Measurements from ENCODE around the gene CDH13.

CDH13 gene

DNA sequence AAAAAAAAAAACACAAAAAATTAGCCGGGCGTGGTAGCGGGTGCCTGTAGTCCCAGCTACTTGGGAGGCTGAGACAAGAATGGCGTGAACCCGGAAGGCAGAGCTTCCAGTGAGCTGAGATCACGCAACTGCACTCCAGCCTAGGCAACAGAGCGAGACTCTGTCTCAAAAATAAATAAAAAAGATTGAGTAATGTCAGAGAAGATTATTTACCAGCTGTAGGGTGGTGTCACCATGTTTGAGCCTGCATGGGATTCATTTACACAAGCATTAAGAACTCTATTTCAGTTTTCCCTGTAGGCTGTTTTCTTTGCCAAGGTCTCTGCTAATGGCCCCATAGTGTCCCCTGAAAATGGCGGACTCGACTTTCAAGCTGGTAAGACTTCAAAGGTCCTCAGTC lies 575.0 kb downstream of the CDH13 start:
- no peak for DNase-seq

DNA sequence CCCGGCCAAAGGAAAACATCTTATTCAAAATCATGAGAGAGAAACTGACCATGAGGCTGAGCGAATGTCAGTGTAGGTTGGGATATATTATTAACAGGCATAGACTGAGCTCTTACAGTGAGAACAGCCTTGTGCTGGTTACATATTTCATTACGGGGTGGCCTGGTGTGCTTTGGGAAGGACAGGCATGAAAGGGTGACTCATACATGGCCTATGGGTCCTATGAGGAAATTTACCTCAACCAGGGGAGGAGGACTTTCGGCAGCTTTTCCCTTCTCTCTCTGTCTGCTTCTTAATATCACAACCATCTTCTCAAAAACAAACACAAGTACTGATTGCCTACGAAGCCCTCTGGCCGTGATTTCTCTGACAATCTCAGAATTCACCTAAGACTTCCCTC lies 579.1 kb downstream of the CDH13 start:
- peak; percentile 25 for DNase-seq

DNA sequence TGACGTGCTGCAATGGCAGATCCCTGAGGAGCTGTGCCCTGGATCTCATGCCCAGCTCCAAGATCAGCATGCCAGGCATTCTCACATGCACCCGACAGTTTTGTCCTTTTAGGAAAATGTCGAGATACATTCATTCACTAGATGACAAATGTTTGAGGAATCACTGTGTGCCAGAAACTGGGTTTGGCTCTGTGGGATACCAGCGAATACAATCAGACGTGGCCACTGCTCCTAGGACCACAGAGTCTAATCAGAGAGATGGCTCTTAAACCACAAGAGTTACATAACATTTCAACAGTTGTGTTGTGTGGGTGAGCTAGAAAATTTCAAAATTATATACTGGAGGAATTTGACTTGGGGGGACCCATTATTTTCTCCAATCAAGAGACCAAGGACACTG lies 579.7 kb downstream of the CDH13 start:
- peak; percentile 32 for DNase-seq

DNA sequence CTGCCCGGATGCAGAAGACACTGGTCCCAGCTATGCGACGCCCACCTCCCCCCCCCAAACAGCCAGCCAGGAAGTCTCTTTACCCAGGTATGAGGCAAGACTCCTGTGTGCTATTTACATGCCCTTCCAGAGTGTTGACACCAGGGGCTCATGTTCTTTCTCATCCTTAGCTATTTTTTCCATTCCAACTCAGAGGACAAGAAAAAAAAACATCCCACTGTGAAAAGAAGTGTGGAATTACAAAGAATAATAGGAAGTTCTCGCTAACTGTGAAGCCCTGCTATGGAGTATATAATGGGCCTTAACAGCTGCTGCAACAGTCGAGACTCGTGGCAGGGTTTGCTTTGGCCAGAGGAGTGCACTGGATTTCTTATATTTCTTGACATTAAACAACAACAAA lies 584.9 kb downstream of the CDH13 start:
- DNase-seq = peak; percentile 26

DNA sequence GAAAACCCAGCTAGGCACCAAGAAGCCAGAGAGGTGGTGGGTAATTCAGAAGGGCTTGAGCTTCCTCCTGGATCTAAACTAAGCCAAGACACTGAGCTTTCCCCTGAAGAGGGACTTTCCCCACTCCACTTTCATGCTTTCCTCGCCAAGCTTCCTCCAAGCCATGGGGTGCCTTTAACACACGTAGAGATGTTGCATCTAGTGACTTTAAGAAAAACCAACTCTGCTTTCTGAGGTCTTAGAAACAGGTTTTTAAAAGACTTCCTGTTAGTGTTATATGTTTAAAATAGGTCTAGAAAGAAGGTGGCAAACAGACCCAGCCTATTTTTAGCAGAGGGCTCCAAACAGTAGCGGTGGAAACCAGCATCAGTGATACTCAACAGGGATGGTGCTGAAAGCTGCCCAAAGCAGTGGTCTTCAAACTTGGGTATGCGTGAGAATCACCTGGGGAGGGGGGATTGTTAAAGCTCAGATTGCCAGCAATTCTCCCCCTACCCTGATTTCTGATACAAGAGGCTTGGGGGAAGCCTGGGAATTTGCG lies 585.6 kb downstream of the CDH13 start:
- no peak for DNase-seq

DNA sequence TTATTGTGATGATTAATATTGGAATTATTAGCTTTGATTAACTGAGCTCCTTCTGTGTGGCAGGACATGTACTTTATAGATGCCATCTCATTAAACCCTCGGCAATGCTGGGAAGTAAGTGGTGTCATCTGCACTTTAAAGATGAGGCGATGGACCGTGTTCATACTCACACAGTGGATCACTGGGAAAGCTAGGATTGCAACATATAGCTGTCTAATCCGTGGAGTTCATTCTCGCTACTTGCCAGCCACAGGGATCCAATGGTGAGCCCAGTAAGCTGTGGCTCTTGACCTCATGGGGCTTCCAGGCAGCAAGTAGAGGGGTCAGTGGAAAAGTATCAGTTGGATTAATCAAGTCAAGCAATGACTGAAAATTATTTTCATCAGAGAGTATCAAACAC lies 587.9 kb downstream of the CDH13 start:
- DNase-seq = no peak

DNA sequence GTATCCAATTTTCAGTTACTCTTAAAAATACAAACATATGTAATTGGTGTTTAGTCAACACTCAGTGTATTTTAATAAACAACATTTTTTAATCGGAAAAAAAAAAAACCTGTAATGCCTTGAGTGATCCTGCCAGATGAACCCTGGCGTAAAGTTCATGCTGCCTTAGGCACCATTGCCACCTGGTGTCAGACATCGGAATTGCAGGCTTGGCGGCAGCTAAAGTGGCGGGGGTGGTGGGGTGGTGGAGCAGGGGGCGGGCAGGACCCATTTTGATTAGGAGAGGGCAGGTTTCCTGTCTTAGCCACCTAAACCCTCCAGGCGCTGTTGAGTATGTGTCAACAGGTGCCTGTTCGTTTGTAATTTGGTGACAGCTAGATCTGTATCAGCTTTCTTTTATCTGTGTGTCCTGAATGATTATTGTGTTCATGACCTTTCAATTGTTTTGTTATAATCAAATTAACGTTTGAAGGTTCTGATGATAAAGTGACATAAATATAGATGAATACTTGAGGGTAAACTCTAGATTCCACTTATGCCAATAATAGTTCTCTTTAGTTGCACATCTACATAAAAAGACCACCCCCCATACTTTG lies 588.7 kb downstream of the CDH13 start:
- DNase-seq = peak; percentile 40

DNA sequence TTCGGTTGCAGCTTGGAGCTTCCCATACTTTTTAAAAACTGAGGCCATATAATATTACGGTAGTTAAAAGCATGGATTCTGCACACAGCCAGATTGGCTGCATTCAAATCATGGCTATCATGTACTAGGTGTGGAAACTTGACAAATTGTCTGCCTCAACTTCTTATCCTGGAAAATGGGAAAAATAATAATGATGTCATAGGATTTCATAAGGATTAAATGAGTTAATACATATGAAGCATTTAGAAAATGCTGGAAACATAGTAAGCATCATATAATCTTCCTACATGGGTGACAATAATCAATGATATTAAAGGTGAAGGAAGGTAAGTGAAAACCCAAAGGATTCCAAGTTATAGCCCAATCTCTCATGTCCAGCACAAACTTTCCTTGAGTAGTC lies 592.5 kb downstream of the CDH13 start:
- no peak for DNase-seq

DNA sequence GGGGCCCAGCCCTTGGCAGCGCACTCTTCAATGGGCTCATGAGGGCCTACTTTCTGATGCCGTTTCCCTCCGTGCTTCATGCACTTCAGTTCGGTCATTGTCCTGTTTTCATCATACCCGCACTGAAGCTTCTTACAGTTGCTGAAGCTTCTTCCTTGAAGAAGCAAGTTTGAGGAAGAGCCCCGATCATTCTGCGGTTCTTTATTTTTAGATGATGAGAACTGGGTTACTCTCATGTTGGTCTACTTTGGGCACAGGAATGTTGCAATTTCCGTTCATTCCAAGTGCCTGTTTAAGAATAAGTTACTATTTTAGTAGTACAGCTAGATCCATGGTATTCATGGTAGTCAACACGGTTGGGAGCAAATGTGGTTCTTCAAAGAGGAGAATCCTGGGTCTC lies 593.3 kb downstream of the CDH13 start:
- DNase-seq = no peak

DNA sequence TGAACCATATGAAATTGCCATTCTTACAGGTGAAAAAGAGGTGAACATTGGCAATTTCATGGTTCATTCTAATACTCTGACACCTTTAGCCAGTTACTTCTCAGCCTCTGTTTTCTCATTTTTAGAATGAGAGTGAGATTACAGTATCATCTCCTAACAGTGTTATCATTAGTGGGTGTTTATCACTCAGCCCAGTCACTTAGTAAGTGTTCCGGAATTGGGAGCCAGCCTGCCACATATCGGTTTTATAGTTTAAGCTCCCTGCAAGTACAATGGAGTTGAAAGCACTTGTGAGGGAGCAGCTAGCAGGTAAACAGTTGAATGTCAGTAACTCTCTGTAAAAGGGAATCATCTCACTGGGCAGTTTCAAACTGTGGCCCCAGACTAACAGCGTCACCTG lies 597.9 kb downstream of the CDH13 start:
- DNase-seq = no peak

DNA sequence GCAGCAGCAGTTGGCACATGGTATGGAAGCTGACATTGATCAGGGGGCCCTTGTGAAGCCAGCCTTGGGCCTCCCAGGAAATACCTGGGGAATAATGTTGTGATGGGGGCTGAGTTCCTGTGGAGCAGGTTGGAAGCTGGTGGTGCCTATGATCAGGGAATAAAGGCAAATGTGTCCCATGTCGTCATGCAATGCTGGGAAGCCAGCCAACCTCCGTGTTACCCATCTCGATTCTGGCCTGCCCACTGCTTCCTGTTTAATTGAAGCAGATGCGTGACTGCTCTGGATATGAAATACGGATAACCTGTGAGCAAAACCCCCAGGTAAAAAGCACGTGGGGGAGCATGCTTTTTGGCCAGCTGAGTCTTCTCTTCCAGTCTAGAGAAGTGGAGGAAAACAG lies 600.6 kb downstream of the CDH13 start:
- DNase-seq = no peak

DNA sequence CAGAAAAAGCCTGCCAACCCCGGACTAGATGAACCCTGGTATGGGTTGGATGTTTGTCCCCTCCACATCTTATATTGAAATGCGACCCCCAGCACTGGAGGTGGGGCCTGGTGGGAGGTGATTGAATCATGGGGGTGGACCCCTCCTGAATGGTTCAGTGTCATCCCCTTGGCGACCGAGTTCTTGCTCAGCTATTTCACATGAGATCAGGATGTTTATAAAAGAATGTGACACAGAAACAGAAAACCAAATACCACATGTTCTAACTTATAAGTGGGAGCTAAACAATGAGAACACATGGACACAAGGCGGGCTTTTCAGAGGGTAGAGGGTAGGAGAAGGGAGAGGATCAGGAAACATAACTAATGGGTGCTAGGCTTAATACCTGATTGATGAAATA lies 605.0 kb downstream of the CDH13 start:
- DNase-seq = peak; percentile 36

DNA sequence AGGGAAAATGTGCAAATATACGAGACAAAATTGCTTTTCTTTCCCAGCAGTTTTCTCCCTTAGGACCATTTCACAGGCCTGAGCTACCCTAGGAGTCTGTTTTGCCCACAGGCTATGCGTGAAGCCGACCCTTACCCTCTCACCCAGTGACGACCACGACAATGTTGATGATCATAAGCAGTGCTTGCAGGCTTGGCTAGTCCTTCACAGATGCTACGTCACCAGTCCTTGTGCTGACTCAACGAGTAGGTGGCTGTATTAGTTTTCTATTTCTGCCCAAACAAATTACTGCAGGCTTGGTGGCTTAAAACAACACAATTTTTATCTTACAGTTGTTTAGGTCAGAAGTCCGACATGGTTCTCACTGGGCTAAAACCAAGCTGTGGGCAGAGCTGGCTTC lies 606.4 kb downstream of the CDH13 start:
- no peak for DNase-seq

DNA sequence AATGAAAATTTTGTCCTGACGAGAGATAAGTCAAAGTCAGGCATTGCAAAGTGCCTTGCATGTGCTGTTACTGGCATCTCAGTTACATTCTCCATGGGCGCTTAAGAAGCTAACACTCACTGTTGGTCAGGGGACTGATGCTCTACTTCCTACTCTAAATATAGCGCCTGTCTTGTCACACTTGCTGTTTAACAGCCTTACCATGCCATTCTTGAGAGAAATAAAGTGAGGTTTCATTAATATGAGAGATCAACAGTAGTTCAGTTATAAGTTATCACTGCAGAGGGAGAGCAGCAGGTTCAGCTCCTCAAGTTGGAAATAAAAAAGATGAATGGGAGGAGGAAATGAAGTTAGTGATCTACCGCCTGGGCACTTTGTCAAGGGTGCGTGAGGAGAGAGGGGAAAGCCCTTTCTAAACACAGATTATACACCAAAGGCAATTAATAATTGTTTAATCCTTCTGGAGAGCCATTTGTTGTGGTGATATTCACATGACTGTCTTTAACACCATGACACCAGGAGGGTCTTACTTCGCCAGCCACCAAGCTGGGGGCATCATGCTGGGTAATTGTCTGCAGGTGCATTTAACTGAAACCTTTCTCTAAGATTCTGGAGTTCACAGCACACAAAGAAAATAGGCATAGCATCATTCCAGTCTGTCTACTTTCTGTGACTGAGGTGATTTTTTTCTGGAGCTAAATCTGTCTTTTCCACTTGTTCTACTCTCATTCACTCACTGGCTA lies 612.4 kb downstream of the CDH13 start:
- DNase-seq = no peak

DNA sequence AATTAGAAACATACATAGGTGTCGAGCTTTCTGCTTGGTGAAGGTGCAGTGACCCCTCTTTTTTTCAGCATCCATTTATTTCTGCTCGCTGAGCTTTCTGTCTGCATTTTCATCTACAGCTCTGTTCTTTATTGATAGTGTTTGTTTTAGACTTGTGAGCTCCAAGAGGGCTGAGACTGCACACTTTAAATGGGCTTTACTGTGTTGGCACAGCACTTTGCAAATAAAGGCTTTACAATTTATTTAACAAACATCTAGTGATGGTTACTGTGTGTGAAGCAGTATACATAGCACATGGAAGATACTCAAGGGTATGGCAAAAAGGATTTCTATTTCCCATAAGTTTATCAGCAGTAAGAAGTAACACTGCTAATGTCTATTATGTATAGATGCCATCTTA lies 617.3 kb downstream of the CDH13 start:
- DNase-seq = no peak

DNA sequence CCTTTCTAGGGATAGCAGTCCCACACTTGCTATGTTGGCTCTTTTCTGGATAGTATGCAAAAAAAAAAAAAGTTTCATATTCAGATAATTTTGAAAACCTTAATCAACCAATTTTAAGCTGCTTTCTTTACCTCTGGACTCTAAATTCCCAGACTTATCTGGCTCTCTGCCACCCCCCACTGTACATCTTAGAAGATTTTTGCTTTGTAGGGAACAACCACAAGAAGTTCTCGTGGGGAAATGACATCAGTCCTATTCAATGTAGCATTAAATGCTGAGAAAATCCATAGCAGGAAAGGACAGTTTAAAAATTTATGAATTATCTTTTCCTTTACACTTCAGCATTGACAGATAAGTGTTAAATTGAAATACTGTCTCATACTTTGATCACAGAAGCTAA lies 618.3 kb downstream of the CDH13 start:
- peak; percentile 78 for DNase-seq

DNA sequence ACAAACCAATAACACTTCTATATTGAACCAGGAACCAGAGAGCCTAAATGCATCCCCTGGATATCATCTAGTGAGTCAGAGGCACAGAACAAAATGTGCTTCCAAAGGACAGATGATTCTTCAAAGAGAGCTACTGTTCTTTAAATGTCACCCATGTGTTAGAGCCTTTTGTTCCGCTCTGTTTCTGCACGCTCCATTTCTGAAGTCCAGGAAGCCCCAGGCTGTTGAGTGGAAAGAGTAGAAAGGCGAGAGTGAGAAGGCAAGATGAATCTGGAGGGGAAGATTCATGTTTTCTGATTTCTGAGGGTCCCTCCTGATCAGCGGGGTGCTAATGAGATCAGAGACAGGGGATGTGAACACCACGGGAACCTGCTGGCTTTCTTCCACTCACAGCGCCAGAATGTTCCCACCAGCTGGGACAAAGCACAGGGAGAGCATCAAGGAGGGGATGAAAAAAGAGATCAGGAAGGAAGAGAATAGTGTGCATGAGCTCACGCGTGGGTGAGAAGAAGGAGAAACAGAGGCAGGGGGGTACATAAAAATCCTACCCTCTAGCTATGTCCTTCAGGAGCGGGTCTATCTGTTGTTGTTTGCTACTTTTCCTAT lies 621.1 kb downstream of the CDH13 start:
- DNase-seq = no peak

DNA sequence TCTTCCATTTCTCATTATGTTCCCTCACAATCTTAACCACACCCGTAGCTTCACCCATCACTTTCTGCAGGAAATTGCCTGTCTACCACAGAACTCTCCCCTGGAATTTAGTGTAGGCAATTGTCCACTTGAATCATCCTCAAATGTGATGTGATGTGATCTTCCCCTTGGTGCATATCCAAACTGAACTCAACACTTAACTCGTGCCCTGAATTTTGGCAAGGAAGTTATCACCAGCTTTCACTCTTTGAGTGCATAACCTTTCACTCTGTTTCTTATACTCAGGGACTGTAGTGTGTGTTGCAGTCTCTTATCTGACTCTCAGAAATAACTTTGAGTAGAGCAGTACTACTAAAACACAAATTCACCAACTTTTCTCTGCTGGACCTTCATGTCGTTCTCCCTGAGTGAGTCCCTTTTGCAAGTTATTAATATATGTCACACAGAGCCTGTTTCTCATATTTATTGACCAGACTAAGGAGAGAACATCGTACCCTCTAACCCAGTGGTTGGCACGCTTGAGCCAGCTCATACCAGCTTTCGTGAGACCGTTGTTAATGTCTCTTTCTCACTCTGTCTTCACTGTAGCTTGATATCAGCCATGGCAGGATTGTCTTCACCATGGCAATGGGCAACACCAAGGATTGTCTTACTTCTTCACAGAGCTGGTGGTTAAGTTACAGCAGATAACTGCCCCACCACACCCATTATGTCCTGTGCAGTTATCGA lies 622.1 kb downstream of the CDH13 start:
- DNase-seq = peak; percentile 15

DNA sequence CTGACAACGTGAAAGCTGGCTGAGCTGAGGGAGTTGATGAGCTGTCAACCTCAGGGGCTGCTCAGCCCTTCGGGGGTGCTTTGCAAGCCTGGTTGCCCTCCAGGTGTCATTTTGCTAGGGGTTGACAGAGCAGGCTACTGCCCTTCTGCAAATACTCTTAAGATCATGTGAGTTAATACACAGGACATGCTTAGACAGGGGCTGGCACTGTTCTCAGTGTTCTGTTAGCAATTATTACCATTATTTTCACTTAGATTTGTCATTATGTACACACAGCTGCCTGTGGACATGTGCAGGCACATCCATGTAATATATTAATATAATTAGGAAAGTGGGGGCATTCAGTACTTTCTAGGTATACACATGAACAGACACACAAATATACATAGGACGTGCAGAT lies 626.8 kb downstream of the CDH13 start:
- no peak for DNase-seq

DNA sequence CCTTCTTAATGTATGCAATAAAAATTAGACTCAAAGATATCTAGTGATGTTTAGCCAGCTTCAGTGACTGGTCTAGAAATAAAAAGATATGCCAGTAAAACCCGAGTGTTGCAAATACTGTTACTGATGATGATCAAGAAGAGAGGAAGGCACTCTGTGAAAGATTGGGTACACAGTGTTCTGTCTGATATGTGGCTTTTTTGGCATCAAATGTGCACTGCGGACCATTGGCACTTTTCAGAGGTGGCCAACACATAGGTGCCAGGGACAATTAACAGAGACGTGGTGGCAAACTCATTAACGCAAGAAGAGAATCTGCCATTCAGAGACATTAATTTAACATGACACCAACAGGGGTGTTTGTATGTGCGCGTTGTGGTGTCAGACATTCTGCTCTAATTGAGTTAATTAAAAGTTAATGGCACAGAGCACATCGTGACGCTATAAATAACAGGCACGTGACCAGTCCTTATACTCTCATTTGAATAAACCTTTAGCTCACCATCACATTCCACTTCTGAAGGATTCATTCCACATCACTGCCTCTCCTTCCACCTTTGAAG lies 631.7 kb downstream of the CDH13 start:
- no peak for DNase-seq

DNA sequence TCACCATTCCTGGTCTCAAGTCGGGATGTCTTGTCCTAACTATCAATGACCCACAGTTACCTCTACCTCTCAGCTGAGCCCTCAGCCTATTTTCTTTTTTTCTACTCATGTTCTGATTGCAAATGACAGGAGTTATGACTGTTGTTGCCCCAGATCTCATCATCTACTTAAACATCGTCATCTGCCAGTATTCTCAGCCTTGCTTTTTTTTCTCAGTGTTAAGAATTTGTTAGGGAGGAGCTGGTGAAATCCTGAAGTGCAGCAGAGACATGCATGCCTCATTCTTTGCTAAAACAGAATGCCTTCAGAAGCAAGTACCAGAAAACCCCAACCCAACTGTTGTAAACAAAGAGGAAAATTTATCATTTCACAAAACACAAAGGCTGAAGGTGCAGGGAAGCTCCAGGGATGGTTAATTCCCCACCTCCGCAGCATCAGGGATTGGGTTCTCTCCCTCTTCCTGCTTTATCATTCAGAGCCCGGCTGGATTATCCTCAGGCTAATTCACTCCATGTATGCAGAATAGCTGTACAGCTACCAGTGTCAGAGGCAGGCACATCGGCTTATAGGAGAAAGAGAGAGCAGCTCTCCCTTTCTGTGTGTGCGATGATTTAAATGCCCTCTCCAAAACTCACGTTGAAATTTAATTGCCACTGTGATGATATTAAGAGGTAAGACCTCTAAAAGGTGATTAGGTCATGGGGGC lies 640.2 kb downstream of the CDH13 start:
- DNase-seq = peak; percentile 5

DNA sequence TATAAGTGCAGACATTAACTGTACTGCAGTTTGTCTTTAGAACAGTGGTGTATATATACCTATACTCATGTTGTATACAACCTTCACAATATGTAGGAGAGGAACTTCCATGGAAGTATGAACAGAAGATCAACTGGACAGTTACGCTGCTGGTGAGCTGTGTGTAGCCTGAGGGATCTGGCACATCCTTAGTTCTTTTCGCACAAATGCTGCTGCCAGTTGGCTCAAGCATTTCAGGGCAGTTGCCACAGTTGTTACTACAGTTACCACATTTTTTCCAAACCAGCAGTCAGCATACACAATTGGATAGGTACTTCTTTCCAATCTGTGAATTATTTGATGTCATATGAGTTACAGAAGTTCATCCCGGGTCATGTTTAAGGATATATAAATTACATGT lies 641.4 kb downstream of the CDH13 start:
- no peak for DNase-seq
